KMS-11 (cell line): ENCODE data around the gene ZNF367.

ENCODE experiments used
- H2AFZ ChIP-seq: fragments of 200-600 bp; sonication (generic); 2 replicates; pipeline ENCODE4 v1.6.1; 2016; ENCODE audit warnings: antibody characterized with exemption, mixed run types, low read depth
- H3K27ac ChIP-seq: fragments of 200-600 bp; sonication (generic); 2 replicates; pipeline ENCODE4 v1.6.1; 2016; ENCODE audit warnings: mild to moderate bottlenecking, mixed run types
- H3K27me3 ChIP-seq: fragments of 200-600 bp; sonication (generic); 2 replicates; pipeline ENCODE4 v1.6.1; 2017; ENCODE audit warnings: mild to moderate bottlenecking, low read depth, mixed run types, moderate library complexity; ENCODE audit not compliant: insufficient read depth
- H3K36me3 ChIP-seq: fragments of 200-600 bp; sonication (generic); 2 replicates; pipeline ENCODE4 v1.6.1; 2017; ENCODE audit warnings: mild to moderate bottlenecking, mixed run types; ENCODE audit not compliant: insufficient read depth
- H3K4me1 ChIP-seq: fragments of 200-600 bp; sonication (generic); 2 replicates; pipeline ENCODE4 v1.6.1; 2016; ENCODE audit warnings: mild to moderate bottlenecking, low read depth, mixed run types; ENCODE audit not compliant: poor library complexity, severe bottlenecking
- H3K4me2 ChIP-seq: fragments of 200-600 bp; sonication (generic); 2 replicates; pipeline ENCODE4 v1.7.0; 2016; ENCODE audit warnings: mild to moderate bottlenecking, mixed run types
- H3K4me3 ChIP-seq: fragments of 200-600 bp; sonication (generic); IDR thresholded peaks from 2 replicates; pipeline ENCODE4 v1.6.1; 2017; ENCODE audit warnings: low read depth, low read length, mixed read lengths; ENCODE audit not compliant: insufficient read depth
- H3K79me2 ChIP-seq: fragments of 200-600 bp; sonication (generic); 2 replicates; pipeline ENCODE4 v1.6.1; 2016; ENCODE audit warnings: low read depth, mixed run types; ENCODE audit not compliant: insufficient read depth
- H3K9ac ChIP-seq: fragments of 200-600 bp; sonication (generic); 2 replicates; pipeline ENCODE4 v1.6.1; 2016; ENCODE audit warnings: mild to moderate bottlenecking, mixed run types
- H4K20me1 ChIP-seq: fragments of 200-600 bp; sonication (generic); 2 replicates; pipeline ENCODE4 v1.6.1; 2016; ENCODE audit warnings: mild to moderate bottlenecking, mixed run types; ENCODE audit not compliant: insufficient read depth
- TF ChIP-seq, protein P1 (sequence below): fragments of 200-600 bp; sonication (generic); conservative IDR thresholded peaks from 2 replicates; pipeline ENCODE4 v1.6.1; 2017; ENCODE audit warnings: low read depth, mild to moderate bottlenecking, antibody characterized with exemption, low read length, moderate library complexity, mixed read lengths

The ZNF367 gene

DNA sequence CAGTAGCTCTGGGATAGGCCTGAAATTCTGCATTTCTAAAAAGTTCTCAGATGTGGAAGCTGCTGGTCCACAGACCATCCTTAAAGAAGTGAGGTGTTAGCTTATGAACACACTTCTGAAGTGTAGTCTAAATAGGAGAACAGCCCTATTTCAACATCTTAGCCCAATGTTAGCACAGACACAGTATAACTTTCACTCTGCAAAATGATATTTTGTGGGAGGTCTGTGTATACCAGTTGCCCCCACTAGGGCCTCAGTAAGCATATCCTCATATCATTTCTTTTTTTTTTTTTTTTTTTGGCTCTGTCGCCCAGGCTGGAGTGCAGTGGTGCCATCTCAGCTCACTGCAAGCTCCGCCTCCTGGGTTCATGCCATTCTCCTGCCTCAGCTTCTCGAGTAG lies 24.3 kb upstream of the ZNF367 start:
- H3K79me2 ChIP-seq: no peaks in the 10 kb centered on the region
- no peaks in the 10 kb centered on the region for H3K27me3 ChIP-seq
- no peaks in the 10 kb centered on the region for H3K36me3 ChIP-seq
- no peak overlapping the region for H3K9ac ChIP-seq
- no peak overlapping the region for H3K27ac ChIP-seq
- no peaks in the 10 kb centered on the region for H4K20me1 ChIP-seq
- H3K4me2 ChIP-seq: no peak overlapping the region
- H3K4me1 ChIP-seq: no peaks in the 10 kb centered on the region
- TF ChIP-seq, protein P1, sequence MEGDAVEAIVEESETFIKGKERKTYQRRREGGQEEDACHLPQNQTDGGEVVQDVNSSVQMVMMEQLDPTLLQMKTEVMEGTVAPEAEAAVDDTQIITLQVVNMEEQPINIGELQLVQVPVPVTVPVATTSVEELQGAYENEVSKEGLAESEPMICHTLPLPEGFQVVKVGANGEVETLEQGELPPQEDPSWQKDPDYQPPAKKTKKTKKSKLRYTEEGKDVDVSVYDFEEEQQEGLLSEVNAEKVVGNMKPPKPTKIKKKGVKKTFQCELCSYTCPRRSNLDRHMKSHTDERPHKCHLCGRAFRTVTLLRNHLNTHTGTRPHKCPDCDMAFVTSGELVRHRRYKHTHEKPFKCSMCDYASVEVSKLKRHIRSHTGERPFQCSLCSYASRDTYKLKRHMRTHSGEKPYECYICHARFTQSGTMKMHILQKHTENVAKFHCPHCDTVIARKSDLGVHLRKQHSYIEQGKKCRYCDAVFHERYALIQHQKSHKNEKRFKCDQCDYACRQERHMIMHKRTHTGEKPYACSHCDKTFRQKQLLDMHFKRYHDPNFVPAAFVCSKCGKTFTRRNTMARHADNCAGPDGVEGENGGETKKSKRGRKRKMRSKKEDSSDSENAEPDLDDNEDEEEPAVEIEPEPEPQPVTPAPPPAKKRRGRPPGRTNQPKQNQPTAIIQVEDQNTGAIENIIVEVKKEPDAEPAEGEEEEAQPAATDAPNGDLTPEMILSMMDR: no peak
- no peak overlapping the region for H2AFZ ChIP-seq
- H3K4me3 ChIP-seq: no peak overlapping the region

DNA sequence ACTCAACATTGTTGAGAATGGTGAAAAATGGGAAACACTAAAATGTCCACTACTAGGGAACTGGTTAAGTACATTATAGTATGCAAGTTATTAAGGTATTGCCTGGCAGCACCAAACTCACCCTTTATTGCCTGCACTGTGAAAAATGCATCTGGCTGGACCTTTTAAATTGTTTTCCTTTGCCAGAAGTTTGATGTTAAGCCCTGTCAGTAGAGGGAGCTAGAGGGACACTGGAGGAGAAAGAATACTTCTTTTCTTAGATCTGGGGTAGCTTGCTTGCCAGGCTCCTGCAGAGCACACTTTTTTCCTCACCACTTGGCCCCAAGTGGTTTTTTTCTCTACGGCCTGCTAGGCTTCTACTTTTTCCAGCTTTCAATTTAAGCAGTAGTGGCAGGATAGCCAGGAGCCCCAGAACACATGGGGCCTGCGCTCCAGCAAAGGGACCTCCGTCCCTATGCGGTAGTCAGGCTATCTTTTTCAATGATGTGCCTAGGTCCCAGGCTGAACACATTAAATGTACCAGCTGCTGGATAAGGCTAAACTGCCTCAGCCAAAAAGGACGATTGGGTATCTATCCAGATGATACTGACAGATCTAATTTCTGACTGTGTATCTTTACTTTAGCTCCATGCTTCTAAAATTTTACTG lies 23.8 kb upstream of the ZNF367 start:
- Histone ChIP-seq H4K20me1 (no peaks in the 10 kb centered on the region), H3K27ac (no peak overlapping the region), H3K79me2 (no peaks in the 10 kb centered on the region), H3K4me1 (no peaks in the 10 kb centered on the region), H3K36me3 (no peaks in the 10 kb centered on the region), H3K4me3 (no peak overlapping the region), H3K9ac (no peak overlapping the region), H3K27me3 (no peaks in the 10 kb centered on the region), H3K4me2 (no peak overlapping the region), H2AFZ (no peak overlapping the region)
- TF ChIP-seq, protein P1: peak; percentile 59

DNA sequence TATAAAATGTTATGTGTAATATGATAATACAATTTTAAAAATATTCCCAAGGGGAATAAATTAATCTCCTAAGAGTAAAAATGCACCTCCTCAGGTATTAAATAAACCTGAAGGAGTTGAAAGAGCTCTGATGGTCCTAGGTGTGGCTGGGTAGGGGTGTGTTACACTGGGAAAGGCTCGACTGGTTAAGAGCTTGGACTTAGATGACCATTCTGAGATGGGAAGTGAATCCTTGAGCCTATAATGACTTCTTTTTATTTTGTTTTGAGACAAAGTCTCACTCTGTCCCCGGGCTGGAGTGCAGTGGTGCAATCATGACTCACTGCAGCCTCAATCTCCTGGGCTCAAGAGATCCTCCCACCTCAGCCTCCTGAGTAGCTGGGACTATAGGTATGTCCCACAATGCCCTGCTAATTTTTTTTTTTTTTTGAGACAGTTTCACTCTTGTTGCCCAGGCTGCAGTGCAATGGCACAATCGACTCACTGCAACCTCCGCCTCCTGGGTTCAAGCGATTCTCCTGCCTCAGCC lies 22.6 kb upstream of the ZNF367 start:
- Histone ChIP-seq H3K4me3 (no peak overlapping the region), H3K27ac (no peak overlapping the region), H3K4me1 (no peaks in the 10 kb centered on the region), H4K20me1 (no peaks in the 10 kb centered on the region), H2AFZ (no peak overlapping the region), H3K4me2 (no peak overlapping the region), H3K36me3 (no peaks in the 10 kb centered on the region), H3K9ac (no peak overlapping the region), H3K27me3 (no peaks in the 10 kb centered on the region), H3K79me2 (no peaks in the 10 kb centered on the region)
- TF ChIP-seq, protein P1: no peak

DNA sequence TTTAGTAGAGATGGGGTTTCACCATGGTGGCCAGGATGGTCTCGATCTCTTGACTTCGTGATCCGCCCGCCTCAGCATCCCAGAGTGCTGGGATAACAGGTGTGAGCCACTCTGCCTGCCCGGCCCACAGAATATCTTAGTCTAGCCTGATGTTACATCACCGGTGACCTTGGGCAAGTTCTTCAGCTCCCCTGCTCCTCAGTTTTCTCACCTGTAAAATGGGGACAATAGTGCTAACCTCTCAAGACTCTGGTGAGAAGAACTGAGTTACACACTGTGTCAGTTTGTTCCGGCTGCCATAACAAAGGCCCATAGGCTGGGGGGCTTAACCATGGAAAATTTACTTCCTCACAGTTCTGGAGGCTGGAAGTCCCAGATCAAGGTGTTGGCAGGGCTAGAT lies 19.3 kb upstream of the ZNF367 start:
- Histone ChIP-seq H3K4me1 (no peaks in the 10 kb centered on the region), H3K4me3 (no peak overlapping the region), H3K9ac (no peak overlapping the region), H2AFZ (no peak overlapping the region), H3K27ac (no peak overlapping the region), H3K27me3 (no peaks in the 10 kb centered on the region), H3K79me2 (no peaks in the 10 kb centered on the region), H3K36me3 (no peaks in the 10 kb centered on the region), H3K4me2 (no peak overlapping the region), H4K20me1 (no peaks in the 10 kb centered on the region)
- TF ChIP-seq, protein P1: no peak
